PC-9 (cell line): ENCODE data around the gene CDH15.

ENCODE experiments used
- CTCF ChIP-seq: fragments of 200-600 bp; sonication (generic); conservative IDR thresholded peaks from 2 replicates; pipeline ENCODE4 v1.6.1; 2017; ENCODE audit warnings: mixed run types, antibody characterized with exemption, mild to moderate bottlenecking, moderate library complexity
- EZH2 ChIP-seq: fragments of 200-600 bp; sonication (generic); IDR thresholded peaks from 2 replicates; pipeline ENCODE4 v1.8.0; 2017; ENCODE audit warnings: antibody characterized with exemption, low read depth

DNA sequence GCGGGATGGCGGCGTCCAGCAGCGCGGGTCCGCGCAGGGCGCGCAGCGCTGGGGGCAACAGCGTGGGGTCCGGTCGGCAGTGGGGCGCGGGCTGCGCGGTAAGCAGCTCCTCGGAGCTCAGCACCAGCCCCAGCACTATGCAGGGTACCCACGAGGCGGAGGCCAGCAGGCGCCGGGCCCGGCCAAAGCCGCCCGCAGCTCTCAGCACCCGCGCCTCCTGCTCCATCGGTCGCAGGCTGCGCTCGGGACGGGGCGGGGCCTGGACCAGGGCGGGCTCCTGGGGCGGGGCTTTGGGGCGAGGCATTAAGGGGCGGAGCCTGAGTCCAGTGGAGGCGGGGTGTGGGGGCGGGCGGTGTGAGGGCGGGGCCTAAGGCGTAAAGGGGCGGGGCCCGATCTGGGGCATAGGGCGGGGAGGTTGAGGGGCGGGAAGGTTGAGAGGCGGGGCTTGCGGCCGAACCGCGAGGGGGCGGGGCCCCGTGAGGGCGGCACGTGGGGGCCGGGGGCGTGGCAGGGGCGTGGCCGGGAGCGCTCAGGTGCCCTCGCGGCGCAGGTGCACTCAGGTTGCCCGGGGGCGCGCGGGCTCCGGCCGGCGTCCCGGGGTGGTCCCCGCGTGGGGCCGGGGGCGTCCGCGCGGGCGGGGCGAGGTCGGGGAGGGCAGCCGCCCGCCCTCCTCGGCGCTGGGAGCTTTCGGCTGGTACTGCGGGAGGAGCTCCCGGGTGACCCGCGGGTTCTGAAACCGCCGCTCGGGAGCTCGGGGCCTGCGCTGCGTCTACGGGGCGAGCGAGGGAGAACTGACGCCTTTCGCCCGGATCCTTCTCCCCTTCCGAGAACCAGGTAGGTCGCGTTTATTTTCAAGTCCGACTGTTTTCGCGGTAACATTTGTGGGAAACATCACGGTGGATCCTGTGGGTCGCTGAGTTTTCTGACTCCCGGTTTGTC lies 30.2 kb downstream of the CDH15 start:
- TF ChIP-seq CTCF (no peak), EZH2 (no peak)
